GM20431 (cell line): Measurements from ENCODE around the gene PRKCZ.

Experiments used
- in situ Hi-C: fragments of 300-500 bp; cut with MseI, MboI; formaldehyde crosslinking; loops from one replicate; pipeline ENCODE4 v1.15.0; 2020; ENCODE audit warnings: low sequenced_read_pairs; ENCODE audit not compliant: unreplicated experiment

The PRKCZ gene

DNA sequence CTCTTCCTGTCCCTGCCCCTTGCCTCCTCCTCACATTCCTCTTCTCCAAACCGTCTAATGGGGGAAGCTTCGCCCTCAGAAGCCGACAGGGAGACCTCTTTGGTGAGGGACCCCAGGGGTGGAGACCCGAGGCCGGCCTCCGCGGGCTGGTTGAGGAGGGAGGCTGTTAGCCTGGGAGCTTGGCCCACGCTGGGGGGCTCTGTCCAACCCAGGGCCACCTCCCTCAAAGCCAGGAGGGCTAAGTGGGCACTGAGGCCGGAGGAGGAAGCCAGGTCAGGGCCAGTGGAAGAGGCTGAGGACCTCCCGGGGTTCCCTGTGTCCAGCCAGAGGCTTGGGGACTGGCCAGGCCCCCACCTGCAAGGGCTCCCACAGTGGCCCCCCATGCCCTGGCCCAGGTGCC is 25.8 kb upstream of the PRKCZ start:
- in situ Hi-C loops: no loop called here

DNA sequence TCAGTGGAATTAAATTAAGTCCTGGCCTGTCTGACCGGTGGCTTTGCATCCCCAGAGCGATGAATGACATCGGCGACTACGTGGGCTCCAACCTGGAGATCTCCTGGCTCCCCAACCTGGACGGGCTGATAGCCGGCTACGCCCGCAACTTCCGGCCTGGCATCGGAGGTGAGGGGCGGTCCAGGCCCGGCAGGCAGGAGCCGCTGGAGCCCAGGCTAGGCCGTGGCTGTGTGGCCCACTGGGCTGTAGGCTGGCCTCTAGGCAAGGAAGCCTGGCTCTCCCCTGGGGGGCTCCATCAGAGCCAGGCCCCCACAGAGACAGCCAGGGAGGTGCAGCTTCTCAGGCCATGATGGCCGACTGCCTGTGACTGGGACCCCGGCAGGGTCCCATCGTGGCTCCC is 25.3 kb upstream of the PRKCZ start:
- in situ Hi-C loops: no loop called here

DNA sequence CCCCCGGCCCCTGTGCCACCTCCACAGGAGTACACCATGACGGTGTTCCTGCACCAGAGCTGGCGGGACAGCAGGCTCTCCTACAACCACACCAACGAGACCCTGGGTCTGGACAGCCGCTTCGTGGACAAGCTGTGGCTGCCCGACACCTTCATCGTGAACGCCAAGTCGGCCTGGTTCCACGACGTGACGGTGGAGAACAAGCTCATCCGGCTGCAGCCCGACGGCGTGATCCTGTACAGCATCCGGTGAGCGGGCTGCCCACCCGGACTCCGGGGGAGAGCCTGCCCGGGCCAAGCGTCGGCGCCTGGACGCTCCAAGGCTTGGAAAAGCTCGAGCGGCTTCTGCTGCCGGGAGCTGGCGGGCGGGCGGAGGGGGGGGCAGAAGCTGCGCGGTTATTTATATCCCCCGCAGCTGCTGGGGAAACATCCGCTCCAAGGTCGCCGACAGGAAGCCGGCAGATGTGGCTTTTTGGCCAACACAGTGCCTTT is 24.7 kb upstream of the PRKCZ start:
- in situ Hi-C loops: no loop called here

DNA sequence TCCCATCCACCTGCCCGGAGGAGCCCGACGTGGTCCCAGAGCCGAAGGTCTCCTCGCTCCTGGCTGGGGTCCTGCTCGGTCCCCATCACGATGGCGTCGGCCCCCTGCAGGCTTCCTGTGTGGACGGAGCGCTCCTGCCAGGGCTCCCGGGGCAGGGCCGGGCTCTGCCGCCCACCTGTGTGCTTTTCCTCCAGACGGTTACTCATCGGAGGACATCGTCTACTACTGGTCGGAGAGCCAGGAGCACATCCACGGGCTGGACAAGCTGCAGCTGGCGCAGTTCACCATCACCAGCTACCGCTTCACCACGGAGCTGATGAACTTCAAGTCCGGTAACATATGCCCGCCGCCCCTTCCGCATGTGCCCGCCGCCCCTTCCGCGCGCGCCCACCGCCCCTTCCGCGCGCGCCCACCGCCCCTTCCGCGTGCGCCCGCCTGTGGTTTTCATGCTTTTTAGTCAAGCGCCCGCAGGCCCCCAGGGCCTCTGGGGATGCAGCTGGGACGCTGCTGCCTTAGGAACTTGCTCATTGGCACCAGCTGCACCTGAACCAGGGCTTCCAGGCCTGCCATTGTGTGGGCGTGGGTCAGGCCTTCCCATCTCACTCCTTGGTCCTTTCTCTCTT is 22.1 kb upstream of the PRKCZ start:
- in situ Hi-C loops: no loop called here

DNA sequence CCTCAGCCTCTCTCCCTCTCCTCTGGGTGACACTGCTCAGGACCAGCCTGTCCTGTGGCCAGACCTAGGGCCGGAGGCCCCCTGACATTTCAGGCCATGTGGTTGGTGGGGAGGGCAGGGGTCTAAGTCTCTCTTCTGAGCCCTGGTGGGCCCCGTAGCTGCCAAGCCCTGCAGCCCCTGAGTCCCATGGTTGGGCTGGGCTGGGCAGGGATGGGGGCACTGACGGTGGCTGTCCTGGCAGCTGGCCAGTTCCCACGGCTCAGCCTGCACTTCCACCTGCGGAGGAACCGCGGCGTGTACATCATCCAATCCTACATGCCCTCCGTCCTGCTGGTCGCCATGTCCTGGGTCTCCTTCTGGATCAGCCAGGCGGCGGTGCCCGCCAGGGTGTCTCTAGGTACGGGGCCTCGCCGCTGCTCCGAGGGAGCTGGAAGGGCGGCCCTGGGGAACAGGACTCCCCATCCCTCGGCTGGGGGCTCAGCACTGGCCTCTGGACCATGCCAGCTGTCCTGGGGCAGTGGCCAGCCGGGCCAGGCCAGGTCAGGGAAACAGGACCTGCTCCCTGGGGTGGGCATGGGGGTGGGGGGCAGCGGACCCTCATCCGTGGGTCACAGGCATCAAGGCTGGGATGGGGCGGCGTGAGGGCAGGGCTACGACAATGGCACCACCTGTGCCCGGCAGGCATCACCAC is 21.2 kb upstream of the PRKCZ start:
- in situ Hi-C loops: no loop called here

DNA sequence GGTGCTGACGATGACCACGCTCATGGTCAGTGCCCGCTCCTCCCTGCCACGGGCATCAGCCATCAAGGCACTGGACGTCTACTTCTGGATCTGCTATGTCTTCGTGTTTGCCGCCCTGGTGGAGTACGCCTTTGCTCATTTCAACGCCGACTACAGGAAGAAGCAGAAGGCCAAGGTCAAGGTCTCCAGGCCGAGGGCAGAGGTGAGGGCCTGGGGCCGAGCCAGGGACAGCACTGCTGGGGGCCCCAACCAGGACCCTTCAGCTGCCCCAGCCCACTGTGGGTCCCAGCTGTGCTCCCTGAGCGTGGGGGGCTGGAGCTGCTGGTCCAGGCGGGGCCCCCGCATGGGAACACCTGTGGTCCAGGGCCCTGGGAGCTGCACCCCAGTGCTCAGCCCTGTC is 20.6 kb upstream of the PRKCZ start:
- in situ Hi-C loops: no loop called here

DNA sequence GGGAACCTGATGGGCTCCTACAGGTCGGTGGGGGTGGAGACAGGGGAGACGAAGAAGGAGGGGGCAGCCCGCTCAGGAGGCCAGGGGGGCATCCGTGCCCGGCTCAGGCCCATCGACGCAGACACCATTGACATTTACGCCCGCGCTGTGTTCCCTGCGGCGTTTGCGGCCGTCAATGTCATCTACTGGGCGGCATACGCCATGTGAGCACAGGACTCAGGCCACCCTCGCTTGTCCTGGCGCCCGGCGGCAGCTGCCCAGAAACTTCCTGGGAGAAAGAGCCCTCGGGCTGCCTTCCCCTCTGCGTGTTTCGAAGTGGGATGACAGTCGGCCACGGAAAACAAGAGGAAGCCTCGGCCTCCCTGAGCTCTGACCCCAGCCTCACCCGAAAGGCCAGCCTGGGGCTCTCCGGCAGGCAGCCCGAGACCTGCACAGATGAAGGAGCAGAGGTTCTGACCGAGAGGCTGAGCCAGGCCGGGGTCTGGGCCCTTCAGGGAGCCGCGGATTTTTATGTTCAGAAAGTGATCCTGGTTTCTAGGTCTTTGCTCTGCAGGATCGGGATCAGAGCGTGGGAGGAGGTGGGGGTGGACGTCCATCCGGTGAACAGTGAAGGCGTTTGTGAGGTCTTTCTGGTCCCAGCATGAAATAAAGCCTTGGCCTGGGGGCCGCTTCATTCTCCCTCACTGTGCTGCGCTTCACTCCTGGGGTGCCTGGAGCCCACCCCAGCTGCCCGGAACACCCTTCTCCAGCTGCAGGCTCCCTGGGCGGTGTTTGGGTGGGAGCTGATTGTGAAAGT is 19.9 kb upstream of the PRKCZ start:
- in situ Hi-C loops: no loop called here

DNA sequence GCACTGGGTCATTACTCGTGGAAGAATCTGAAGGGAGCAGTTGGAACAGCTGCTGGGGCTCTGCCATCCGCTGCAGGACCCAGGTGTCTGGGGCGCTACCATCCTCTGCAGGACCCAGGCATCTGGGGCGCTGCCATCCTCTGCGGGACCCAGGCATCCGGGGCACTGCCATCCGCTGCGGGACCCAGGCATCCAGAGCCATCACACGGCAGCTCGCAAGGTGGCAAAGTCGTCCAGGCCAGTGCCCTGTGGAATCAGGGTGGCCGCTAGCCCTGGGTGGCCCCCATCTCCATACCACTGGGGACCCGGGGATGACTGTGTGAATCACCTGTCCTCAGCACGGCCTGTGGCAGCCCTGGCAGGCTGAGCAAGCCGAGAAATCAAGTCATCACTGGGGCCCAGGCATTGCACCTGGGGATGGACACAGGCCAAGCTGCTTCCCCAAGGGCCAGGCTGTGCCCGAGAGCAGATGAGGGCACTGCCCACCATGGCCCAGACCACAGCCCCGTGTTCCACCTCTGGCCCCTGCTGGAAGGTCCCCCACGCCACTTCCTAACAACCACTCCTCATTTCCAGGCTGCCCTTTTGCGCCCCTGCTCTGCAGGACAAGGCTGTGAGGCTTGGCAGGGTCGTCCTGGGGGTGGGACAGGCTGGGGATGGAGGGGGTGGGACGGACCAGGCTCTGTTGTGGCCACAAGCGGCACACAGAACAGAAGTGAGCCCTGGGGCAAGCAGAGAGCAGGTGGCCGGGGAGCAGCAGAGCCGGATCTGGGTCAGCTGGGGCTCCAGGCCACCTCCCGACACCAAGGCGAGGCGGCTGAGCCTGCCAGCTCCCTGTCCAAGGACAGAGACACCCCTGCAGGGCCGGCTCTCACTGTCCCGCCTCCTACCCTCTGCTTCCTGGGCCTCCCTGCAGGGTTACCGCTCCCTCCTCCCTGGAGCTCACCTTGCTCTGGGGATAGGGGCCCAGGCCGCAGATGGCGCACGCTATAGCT is 18.4 kb upstream of the PRKCZ start:
- in situ Hi-C loops: no loop called here

DNA sequence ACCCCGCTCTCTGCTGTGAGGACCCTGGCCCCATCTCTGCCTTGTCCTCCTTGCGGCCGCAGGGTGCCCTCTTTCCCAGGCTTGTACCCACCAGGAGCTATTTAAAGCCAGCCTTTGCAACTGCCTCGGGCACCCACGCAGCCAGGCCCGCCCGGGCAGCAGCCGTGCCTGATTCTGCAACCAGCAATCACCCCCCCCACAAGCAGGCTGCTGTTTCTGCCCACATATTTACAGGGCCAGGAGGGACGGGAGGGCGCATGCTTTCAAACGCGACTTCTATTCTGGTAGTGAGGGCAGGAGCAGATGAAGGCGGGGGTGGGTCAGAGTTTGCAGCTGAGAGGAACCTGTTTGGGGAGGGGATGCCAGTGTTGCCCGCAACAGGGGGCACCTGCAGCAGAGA is 17.5 kb upstream of the PRKCZ start:
- in situ Hi-C loops: no loop called here

DNA sequence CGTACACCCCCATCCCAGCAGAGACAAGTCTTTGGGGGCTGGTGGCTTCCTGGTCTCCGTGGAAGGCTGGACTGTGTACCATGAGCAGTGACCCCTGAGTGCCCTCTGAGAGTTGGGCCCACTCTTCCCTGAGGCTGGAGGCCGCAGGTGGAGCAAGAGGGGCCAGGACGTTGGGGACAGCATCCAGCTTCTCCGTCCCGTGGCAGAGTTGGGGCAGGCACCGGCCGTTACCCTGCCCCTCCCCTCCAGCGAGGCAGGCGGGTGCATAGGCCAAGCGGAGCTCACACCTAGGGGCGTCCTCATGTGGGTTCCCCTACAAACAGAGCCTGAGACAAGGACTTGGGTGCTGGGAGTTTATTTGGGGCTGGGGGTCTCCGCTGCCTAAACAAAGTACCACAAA is 17.0 kb upstream of the PRKCZ start:
- in situ Hi-C loops: no loop called here

DNA sequence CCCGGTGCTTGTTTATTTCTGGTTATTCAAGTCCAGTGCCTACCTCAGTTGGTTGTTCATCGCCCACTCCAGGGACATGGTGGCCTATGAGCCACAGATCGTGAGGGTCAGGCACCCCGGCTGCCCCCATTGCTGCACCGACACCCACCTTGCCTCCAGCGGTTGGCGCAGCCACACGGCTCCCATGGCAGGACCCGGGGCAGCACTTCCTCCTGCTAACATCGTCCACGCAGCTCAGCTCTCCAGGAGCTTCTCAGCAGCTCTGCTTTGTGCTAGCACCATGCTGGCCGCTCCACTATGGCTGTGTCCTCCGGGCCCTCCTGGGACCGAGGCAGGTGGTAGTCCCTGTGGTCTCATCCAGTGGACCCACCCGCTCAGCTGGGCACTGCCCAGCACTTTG is 13.9 kb upstream of the PRKCZ start:
- in situ Hi-C loops: no loop called here

DNA sequence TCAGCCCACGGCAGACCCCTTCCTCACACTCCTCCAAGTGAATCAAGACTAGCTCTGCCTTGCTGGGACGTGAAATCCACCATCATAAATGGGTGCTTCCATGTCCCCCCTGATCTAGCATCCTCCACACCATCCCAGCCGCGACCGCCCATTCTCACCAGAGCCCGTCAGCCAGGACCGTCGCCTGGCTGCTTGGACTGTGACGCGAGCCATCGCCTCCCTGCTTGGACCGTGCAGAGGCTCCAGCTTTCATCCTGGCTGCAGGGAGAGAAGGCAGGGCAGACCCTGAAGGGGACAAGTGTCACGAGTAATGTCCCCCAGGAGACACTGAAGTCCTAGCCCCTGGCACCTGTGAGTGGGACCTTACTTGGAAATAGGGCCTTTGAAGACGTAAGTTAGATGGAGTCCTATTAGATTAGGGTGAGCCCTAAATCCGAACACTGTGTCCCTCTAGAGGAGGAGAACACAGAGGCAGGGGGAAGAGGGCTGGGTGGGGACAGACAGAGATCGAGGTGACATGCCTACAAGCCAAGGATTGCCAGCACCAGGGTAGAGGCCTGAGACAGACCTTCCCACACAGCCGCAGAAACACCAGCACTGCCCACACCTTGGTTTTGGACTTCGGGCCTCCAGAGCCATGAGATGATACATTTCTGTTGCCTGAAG is 12.8 kb upstream of the PRKCZ start:
- in situ Hi-C loops: no loop called here

DNA sequence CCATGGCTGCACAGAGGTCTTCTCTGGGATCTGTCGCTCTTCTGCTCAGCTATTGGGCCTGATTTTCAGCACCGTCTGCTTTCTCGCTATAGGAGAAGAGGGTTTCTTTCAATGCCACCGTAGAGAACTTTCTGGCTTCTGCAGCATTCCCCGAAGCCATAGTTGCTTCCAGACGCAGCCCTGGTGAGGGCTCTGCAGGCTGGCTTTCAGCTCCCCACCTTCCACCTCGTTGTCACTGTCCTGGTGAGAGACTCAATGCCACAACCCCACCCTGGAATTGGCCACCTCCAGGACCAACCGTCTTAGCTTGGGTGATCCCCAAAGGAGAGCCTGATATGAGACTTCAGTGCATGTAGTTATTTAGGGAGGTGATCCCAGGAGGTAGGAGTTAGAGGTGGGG is 12.0 kb upstream of the PRKCZ start:
- in situ Hi-C loops: no loop called here

DNA sequence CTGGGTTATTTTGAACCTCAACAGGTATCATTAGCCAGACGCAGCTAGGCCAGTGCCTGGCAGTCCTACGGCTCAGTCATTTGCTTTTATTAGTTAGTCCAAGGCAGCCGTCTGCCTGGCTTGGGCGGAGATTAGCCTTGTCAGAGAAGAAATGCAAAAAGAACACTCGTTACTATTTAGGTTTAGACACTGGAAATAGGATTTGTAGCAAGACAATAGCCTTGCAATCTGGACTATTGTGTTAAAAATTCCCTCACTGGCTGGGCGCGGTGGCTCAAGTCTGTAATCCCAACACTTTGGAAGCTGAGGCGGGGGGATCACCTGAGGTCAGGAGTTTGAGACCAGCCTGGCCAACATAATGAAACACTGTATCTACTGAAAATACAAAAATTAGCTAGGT is 11.0 kb upstream of the PRKCZ start:
- in situ Hi-C loops: no loop called here

DNA sequence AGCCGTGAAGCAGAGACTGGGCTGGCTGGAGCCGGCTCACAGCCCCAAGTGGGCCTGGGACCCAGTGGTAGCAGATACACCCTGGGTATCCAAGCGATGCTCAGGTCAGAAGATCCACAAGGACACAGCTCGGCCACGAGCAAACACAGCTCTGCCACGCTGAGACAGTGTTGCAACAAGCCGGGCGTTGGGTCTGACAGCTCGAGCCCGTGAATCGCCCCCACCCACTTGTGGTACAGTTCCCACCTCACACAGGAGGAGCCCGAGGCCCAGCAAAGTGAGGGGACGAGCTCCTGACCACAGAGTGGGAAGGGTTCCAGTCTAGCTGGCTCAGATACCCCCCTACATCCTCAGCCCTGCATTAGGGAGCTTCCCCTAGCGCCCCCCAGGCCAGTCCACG is 8.9 kb upstream of the PRKCZ start:
- in situ Hi-C loops: no loop called here

DNA sequence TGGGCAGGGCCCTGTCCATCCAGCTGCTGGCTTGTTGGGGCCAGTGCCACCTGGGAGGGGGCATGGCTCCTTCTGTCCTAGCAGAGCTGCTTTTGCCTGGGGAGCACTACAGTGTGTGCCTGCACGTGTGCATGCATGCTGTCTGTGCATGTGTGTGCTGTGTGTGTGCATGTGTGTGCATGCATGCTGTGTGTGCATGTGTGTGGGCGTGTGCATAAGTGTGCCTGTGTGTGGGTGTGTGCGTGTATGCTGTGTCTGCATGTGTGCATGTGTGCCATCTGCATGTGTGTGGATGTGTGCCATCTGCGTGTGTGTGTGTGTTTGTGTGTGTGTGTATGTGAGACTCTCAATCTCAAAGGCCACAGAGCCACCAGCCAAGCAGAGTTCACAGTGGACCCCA is 8.3 kb upstream of the PRKCZ start:
- in situ Hi-C loops: no loop called here

DNA sequence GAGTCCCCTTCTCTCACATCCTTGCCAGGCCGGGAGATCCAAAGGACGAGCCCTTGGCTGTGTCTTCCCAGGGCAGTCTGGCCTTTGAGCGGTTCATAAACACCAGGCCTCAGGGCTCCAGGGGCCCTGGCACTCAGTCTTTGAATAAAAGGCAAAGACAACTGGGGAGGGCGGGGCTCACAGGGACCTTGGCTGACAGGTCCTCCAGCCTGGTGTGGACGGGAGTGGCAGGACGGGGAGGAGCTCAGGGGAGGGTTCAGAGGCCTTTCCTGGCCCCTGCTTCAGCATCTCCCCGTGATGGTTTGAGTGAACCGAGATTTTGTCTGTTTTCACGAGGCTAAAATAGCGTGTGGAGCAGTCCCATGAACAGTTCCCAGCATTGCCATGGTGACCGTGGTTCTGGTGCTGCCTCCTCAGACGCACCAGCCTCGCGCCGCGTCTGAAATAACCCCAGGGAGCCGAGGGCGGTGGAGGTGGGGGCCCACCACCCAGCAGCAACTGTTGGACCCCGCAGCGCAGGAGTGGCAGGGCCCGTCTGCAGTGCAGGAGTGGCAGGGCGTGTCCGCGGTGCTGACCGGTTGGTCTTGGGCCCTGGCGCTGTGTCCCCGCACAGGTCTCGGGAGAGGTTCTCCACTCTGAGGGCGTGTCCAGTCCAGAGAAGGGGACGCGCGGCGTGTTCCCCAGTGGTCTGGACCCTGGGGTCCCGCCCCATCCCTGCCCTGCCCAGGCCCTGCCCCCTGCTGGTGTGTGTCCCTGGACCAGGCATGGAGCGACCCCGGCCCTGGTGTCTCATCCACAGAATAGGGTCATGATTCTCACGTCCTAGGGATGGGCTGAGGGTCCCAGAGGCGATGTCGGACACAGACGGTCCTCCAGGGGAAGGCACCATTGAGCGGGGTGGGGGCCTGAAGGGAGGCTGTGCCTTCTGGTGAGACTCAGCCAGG is 7.1 kb upstream of the PRKCZ start:
- in situ Hi-C loops: no loop called here

DNA sequence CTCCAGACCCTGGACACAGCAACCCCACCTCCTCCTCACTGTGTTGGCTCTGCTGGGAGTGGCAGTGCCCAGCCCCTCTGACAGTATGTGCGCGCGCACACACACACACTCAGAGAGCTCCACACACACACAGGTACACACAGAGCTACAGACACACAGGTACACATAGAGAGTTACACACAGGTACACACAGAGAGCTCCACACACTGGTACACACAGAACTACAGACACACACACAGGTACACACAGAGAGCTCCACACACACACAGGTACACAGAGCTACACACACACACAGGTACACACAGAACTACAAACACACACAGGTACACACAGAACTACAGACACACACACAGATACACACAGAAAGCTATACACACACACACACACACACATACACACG is 6.3 kb upstream of the PRKCZ start:
- in situ Hi-C loops: no loop called here
